Measurements from ENCODE around the gene EHBP1.
"Not testable (repeated sequence)": the region's sequence is repeated elsewhere in the genome, so short reads cannot be mapped to it uniquely, and the experiment has no call there.

GRCh38 chr2:62713196-62713595 lies 7.7 kb downstream of the EHBP1 start:
- TF ChIP-seq CTCF (conservative IDR thresholded peaks at IDR 0.05; ENCODE audit: low read length); EZH2phosphoT487 (IDR thresholded peaks at IDR 0.05; ENCODE audit: borderline replicate concordance): not testable (repeated sequence)
